Stimulated activated CD4-positive, alpha-beta T cell treated with anti-CD3 and anti-CD28 coated beads, Interleukin-1b, Interleukin-23, amount 100 ng/mL, for 24 hours (primary cell): ENCODE measurements around the gene METAP2.
"Not testable (repeated sequence)": the region's sequence is repeated elsewhere in the genome, so short reads cannot be mapped to it uniquely, and the experiment has no call there.

Experiments used
- DNase-seq, 4 experiments: peaks; one replicate each; pipeline ENCODE4 v3.0.0-alpha.2; 2020; ENCODE audit warnings: low read depth in 4 of 4, low spot score in 1 of 4

METAP2 gene

GRCh38 chr12:95473884-95474659 is at the start of gene METAP2:
TSS of gene METAP2 (plus strand) at chr12:95474152. CDS start at chr12:95474180, 28 bp downstream.
- DNase-seq, result peak; percentile 84 to 93 (median 90)

GRCh38 chr12:95424271-95424994 is 49.5 kb upstream of the METAP2 start:
- no peak for DNase-seq

GRCh38 chr12:95429172-95429510 is 44.8 kb upstream of the METAP2 start:
- DNase-seq, result no peak

- DNase-seq, result no peak
These were observed 42.8 kb upstream of the METAP2 start for GRCh38 chr12:95431120-95431519.

GRCh38 chr12:95435355-95435754 is 38.6 kb upstream of the METAP2 start:
- DNase-seq, result no peak

GRCh38 chr12:95437565-95437964 is 36.4 kb upstream of the METAP2 start:
- DNase-seq, result no peak

GRCh38 chr12:95439461-95440230 is 34.3 kb upstream of the METAP2 start:
- no peak for DNase-seq

GRCh38 chr12:95440401-95440800 is 33.6 kb upstream of the METAP2 start:
- DNase-seq, result no peak

GRCh38 chr12:95443459-95443858 is 30.5 kb upstream of the METAP2 start:
- no peak for DNase-seq

GRCh38 chr12:95445099-95445498 is 28.9 kb upstream of the METAP2 start:
- DNase-seq, result not testable (repeated sequence)

- DNase-seq, result no peak
These were observed 28.0 kb upstream of the METAP2 start for GRCh38 chr12:95445884-95446505.

- DNase-seq, result no peak
These were observed 27.4 kb upstream of the METAP2 start for GRCh38 chr12:95446506-95446900.

- not testable (repeated sequence) for DNase-seq
These were observed 24.3 kb upstream of the METAP2 start for GRCh38 chr12:95449656-95450055.

- not testable (repeated sequence) for DNase-seq
These were observed 21.5 kb upstream of the METAP2 start for GRCh38 chr12:95452501-95452900.

- not testable (repeated sequence) for DNase-seq
These were observed 20.1 kb upstream of the METAP2 start for GRCh38 chr12:95453881-95454280.

- DNase-seq, result not testable (repeated sequence)
These were observed 19.2 kb upstream of the METAP2 start for GRCh38 chr12:95454780-95455215.

- DNase-seq, result not testable (repeated sequence)
These were observed 16.3 kb upstream of the METAP2 start for GRCh38 chr12:95457605-95458004.

- DNase-seq, result no peak
These were observed 15.2 kb upstream of the METAP2 start for GRCh38 chr12:95458761-95459160.

- no peak for DNase-seq
These were observed 14.6 kb upstream of the METAP2 start for GRCh38 chr12:95459310-95459709.

- no peak for DNase-seq
These were observed 13.8 kb upstream of the METAP2 start for GRCh38 chr12:95460105-95460504.

GRCh38 chr12:95460896-95461295 is 13.1 kb upstream of the METAP2 start:
- DNase-seq, result no peak
